H9 (cell line): ENCODE measurements around the gene DYNC2H1. TPM values are rescaled to one million over a fixed set of nuclear protein-coding genes. Genes with fewer than 3 reads are reported as not detected.

ENCODE experiments used
- DNase-seq: peaks from one replicate; pipeline ENCODE4 v3.0.0-alpha.2; 2017
- H2AFZ ChIP-seq: one replicate; pipeline ENCODE4 v1.6.1; 2013; ENCODE audit warnings: mild to moderate bottlenecking, low read length, control low read depth, moderate library complexity
- H2AK5ac ChIP-seq: 2 replicates; pipeline ENCODE4 v1.6.1; 2013; ENCODE audit warnings: low read length, control low read depth, mixed read lengths; ENCODE audit not compliant: insufficient read length
- H2BK120ac ChIP-seq: one replicate; pipeline ENCODE4 v1.6.1; 2013; ENCODE audit warnings: low read depth, mild to moderate bottlenecking, low read length, control low read depth, inconsistent platforms; ENCODE audit not compliant: poor library complexity, severe bottlenecking
- H2BK12ac ChIP-seq: 2 replicates; pipeline ENCODE4 v1.6.1; 2013; ENCODE audit warnings: low read length, control low read depth, mixed read lengths, low read depth; ENCODE audit not compliant: insufficient read length
- H2BK15ac ChIP-seq: 2 replicates; pipeline ENCODE4 v1.6.1; 2013; ENCODE audit warnings: low read depth, low read length, control low read depth
- H2BK20ac ChIP-seq: one replicate; pipeline ENCODE4 v1.6.1; 2013; ENCODE audit warnings: low read depth, mild to moderate bottlenecking, low read length, control low read depth, inconsistent platforms; ENCODE audit not compliant: poor library complexity, severe bottlenecking
- H2BK5ac ChIP-seq: 2 replicates; pipeline ENCODE4 v1.6.1; 2013; ENCODE audit warnings: low read length, control low read depth, mixed read lengths; ENCODE audit not compliant: insufficient read length
- H3K14ac ChIP-seq: 2 replicates; pipeline ENCODE4 v1.6.1; 2013; ENCODE audit warnings: low read length, control low read depth; ENCODE audit not compliant: insufficient read depth
- H3K18ac ChIP-seq: 2 replicates; pipeline ENCODE4 v1.6.1; 2013; ENCODE audit warnings: low read depth, mild to moderate bottlenecking, mixed read lengths, low read length, control low read depth; ENCODE audit not compliant: insufficient read length
- H3K23ac ChIP-seq: 2 replicates; pipeline ENCODE4 v1.6.1; 2013; ENCODE audit warnings: low read length, control low read depth, mixed read lengths, low read depth; ENCODE audit not compliant: insufficient read length
- H3K23me2 ChIP-seq: 2 replicates; pipeline ENCODE4 v1.6.1; 2013; ENCODE audit warnings: low read depth, mild to moderate bottlenecking, mixed read lengths, low read length, control low read depth; ENCODE audit not compliant: insufficient read length, poor library complexity, severe bottlenecking
- H3K27ac ChIP-seq: 2 replicates; pipeline ENCODE4 v1.5.1; 2013; ENCODE audit warnings: low read length, control low read depth, mixed read lengths, low read depth; ENCODE audit not compliant: insufficient read length
- H3K27me3 ChIP-seq: 2 replicates; pipeline ENCODE4 v1.6.1; 2013; ENCODE audit warnings: low read length, control low read depth, inconsistent platforms; ENCODE audit not compliant: insufficient read depth
- H3K4ac ChIP-seq: 2 replicates; pipeline ENCODE4 v1.6.1; 2013; ENCODE audit warnings: low read depth, mild to moderate bottlenecking, control low read depth, inconsistent platforms, low read length, moderate library complexity
- H3K4me1 ChIP-seq: 2 replicates; pipeline ENCODE4 v1.6.1; 2013; ENCODE audit warnings: low read length, control low read depth, inconsistent platforms; ENCODE audit not compliant: insufficient read depth
- H3K4me2 ChIP-seq: 2 replicates; pipeline ENCODE4 v1.6.1; 2013; ENCODE audit warnings: low read length, control low read depth, mixed read lengths; ENCODE audit not compliant: insufficient read length, insufficient read depth
- H3K56ac ChIP-seq: 2 replicates; pipeline ENCODE4 v1.6.1; 2013; ENCODE audit warnings: low read depth, mild to moderate bottlenecking, mixed read lengths, low read length, control low read depth; ENCODE audit not compliant: insufficient read length
- H3K79me1 ChIP-seq: 2 replicates; pipeline ENCODE4 v1.6.1; 2013; ENCODE audit warnings: low read depth, mild to moderate bottlenecking, moderate library complexity, low read length, control low read depth, inconsistent platforms; ENCODE audit not compliant: insufficient read depth, poor library complexity, severe bottlenecking
- H3K79me2 ChIP-seq: 2 replicates; pipeline ENCODE4 v1.6.1; 2013; ENCODE audit warnings: low read length, control low read depth, inconsistent platforms; ENCODE audit not compliant: insufficient read depth
- H3K9ac ChIP-seq: 2 replicates; pipeline ENCODE4 v1.6.1; 2013; ENCODE audit warnings: low read length, control low read depth, mixed read lengths; ENCODE audit not compliant: insufficient read length; ENCODE audit errors: extremely low read depth
- H3K9me3 ChIP-seq: one replicate; pipeline ENCODE4 v1.6.1; 2013; ENCODE audit warnings: low read depth, low read length, inconsistent platforms; ENCODE audit not compliant: control insufficient read depth
- H3T11ph ChIP-seq: one replicate; pipeline ENCODE4 v1.6.1; 2013; ENCODE audit warnings: mild to moderate bottlenecking, low read length, control low read depth, inconsistent platforms
- H4K20me1 ChIP-seq: one replicate; pipeline ENCODE4 v1.6.1; 2013; ENCODE audit not compliant: control insufficient read depth, insufficient read length, insufficient read depth
- H4K5ac ChIP-seq: 2 replicates; pipeline ENCODE4 v1.6.1; 2013; ENCODE audit warnings: low read depth, mild to moderate bottlenecking, mixed read lengths, low read length, control low read depth; ENCODE audit not compliant: insufficient read length
- H4K8ac ChIP-seq: replicated peaks from 2 replicates; pipeline ENCODE4 v1.6.1; 2013; ENCODE audit warnings: low read length, control low read depth, mixed read lengths, low read depth; ENCODE audit not compliant: insufficient read length
- H4K91ac ChIP-seq: 2 replicates; pipeline ENCODE4 v1.6.1; 2013; ENCODE audit warnings: low read depth, mild to moderate bottlenecking, moderate library complexity, mixed read lengths, low read length, control low read depth; ENCODE audit not compliant: insufficient read length
- H3K27ac Mint-ChIP-seq, 3 experiments: 2 replicates in 2 of 3; 3 replicates in 1 of 3; pipeline ENCODE4 v1.8.0; 2020 to 2021; ENCODE audit warnings: mixed read lengths in 3 of 3, mild to moderate bottlenecking in 1 of 3, moderate library complexity in 1 of 3
- H3K27me3 Mint-ChIP-seq: 2 replicates; pipeline ENCODE4 v1.8.0; 2021; ENCODE audit warnings: low read depth, mild to moderate bottlenecking, moderate library complexity, mixed read lengths
- H3K36me3 Mint-ChIP-seq, 3 experiments: 2 replicates in 2 of 3; 3 replicates in 1 of 3; pipeline ENCODE4 v1.8.0; 2020 to 2021; ENCODE audit warnings: low read depth in 3 of 3, mixed read lengths in 3 of 3; ENCODE audit not compliant: insufficient read depth in 1 of 3
- H3K4me1 Mint-ChIP-seq, 2 experiments: 2 replicates each; pipeline ENCODE4 v1.8.0; 2020; ENCODE audit warnings: mixed read lengths in 2 of 2
- H3K4me3 Mint-ChIP-seq, 2 experiments: 2 replicates in 1 of 2; 3 replicates in 1 of 2; pipeline ENCODE4 v1.8.0; 2020 to 2021; ENCODE audit warnings: mild to moderate bottlenecking in 2 of 2, mixed read lengths in 2 of 2, moderate library complexity in 1 of 2
- H3K9me3 Mint-ChIP-seq, 2 experiments: 2 replicates in 1 of 2; 3 replicates in 1 of 2; pipeline ENCODE4 v1.8.0; 2020; ENCODE audit warnings: mild to moderate bottlenecking in 2 of 2, mixed read lengths in 2 of 2, moderate library complexity in 1 of 2
- CTCF ChIP-seq: fragments of 200-600 bp; sonication (generic); conservative IDR thresholded peaks from 3 replicates; pipeline ENCODE4 v1.8.0; 2021; ENCODE audit warnings: antibody characterized with exemption, mild to moderate bottlenecking
- WGBS: extraction: QIAGEN DNeasy Blood & Tissue Kit; methylation state at CpG from one replicate; pipeline ENCODE4 v1.1.7; 2013; ENCODE audit warnings: missing lambda C conversion rate, low lambda C conversion rate, mixed read lengths; ENCODE audit not compliant: insufficient read length; ENCODE audit errors: extremely low coverage; 5-methylcytosine and 5-hydroxymethylcytosine counted together
- total RNA-seq: library from RNA; stranded (reverse); gene quantifications from 2 replicates; pipeline ENCODE4 v1.2.1, GENCODE V29; 2021

DYNC2H1 gene
- total RNA-seq, 1 experiment from 2014 or later, result 13.2 TPM

DNA sequence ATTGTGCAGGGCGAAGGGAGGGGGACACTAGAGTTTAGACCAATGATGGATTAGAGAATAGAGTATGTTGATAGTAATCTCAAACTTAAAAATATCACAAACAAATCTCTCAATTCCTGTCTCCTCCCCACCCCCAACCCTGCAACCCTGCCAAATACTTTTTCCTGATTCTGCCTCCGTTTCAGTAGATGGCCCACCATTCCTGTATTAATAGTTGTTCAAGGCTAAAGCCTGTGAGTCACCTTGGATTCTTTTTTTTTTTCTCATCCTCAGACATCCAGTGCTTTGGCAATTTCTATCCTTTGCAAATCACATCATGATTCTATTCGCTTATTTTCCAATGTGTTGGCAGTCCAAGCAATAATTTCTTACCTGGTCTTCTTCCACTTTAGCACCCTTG, 207.9 kb downstream of the DYNC2H1 start:
- H3K14ac ChIP-seq, result no peak overlapping the region
- no peak overlapping the region for H4K5ac ChIP-seq
- no peak overlapping the region for H4K91ac ChIP-seq
- no peak overlapping the region for H2AFZ ChIP-seq
- Mint-ChIP-seq H3K27me3 (no peaks in the 10 kb centered on the region), H3K36me3 (no peaks in the 10 kb centered on the region), H3K9me3 (no peaks in the 10 kb centered on the region), H3K4me3 (no peak overlapping the region), H3K27ac (no peak overlapping the region), H3K4me1 (no peaks in the 10 kb centered on the region)
- no peaks in the 10 kb centered on the region for H3K23me2 ChIP-seq
- H3K9ac ChIP-seq, result no peak overlapping the region
- no peaks in the 10 kb centered on the region for H3K4me1 ChIP-seq
- H3K23ac ChIP-seq, result no peak overlapping the region
- no peak for TF ChIP-seq CTCF
- H3K56ac ChIP-seq, result no peak overlapping the region
- H3K9me3 ChIP-seq, result no peaks in the 10 kb centered on the region
- H2BK20ac ChIP-seq, result no peak overlapping the region
- H3K27ac ChIP-seq, result no peak overlapping the region
- H3K79me1 ChIP-seq, result no peaks in the 10 kb centered on the region
- H2BK12ac ChIP-seq, result no peak overlapping the region
- H2BK120ac ChIP-seq, result no peak overlapping the region
- no peak overlapping the region for H3K18ac ChIP-seq
- no peak overlapping the region for H3T11ph ChIP-seq
- H4K20me1 ChIP-seq, result no peaks in the 10 kb centered on the region
- WGBS, result no CpG with 5 or more reads among the region's 3 CpGs
- no peaks in the 10 kb centered on the region for H3K27me3 ChIP-seq
- no peak overlapping the region for H3K4me2 ChIP-seq
- no peak overlapping the region for H2AK5ac ChIP-seq
- no peaks in the 10 kb centered on the region for H3K79me2 ChIP-seq
- H2BK15ac ChIP-seq, result no peak overlapping the region
- no peak overlapping the region for H3K4ac ChIP-seq
- DNase-seq, result no peak
- no peak overlapping the region for H4K8ac ChIP-seq
- H2BK5ac ChIP-seq, result no peak overlapping the region
